ENCODE results near the gene INSC. TPM values are rescaled to one million over a fixed set of nuclear protein-coding genes. Genes with fewer than 3 reads are reported as not detected.

The INSC gene
- total and polyA plus RNA-seq, 5 experiments from 2014 or later: 0.16 to 0.60 TPM; not detected in 3

DNA sequence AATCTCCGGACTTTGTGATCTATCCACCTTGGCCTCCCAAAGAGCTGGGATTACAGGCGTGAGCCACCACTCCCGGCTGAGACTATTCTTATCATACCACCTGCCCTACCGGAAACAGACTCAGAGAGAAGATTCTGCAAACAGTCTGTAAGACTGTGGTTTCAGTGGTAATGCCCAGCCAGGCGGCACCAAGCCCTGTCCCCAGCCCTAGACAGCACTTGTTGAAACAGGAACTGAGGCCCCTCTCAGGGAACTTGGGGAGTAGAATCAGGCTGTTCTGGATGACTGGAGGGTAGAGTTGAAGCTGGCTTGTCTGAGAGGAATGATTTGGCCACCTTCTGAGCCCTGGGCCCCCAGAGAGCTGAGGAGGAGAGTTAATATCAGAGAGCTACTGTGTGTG lies 1.3 kb upstream of the INSC start:
- Mint-ChIP-seq H3K36me3 (no peaks in the 10 kb centered on the region), H3K27me3 (peaks cover 21 to 47% (median 30%) of the 10 kb centered on the region in 5 donors), H3K4me1 (peaks cover 9 to 38% (median 18%) of the 10 kb centered on the region in 4 donors), H3K9me3 (peaks cover 0 to 1% (median 0%) of the 10 kb centered on the region in 9 donors), H3K27ac (peak overlapping the region in 5 of 10 donors; percentile 9 to 87 (median 60)), H3K4me3 (peak overlapping the region in 9 of 10 donors; percentile 4 to 66 (median 38))
- DNase-seq: peak in 1 of 10 donors; percentile 38
- peak; percentile 71 to 80 for ATAC-seq
- POLR2A ChIA-PET: interaction anchor here (0.7 kb wide), 1 partner anchor 38 kb away, joined by 6 read pairs; no protein-coding TSS in a partner anchor

DNA sequence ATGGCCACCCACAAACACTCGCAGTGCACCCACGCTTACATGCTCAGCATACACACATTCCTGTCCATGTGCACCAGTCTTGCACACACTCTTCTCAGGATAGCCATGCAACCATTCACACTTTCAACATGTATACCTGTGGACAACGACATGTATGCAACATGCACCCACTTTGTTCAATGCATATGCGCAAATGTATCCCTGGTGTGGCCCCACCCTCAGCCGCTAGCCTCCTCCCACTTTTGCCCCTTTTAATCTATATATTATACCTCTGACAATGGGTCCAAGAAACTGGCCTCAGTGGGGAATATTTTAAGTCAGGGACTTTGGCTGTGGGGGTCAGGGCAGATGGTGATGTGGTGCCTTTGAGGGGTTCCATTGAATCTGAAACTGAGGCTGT lies 963 bp downstream of the INSC start:
- Mint-ChIP-seq H3K4me3 (no peak overlapping the region), H3K27me3 (peaks cover 28 to 58% (median 39%) of the 10 kb centered on the region in 5 donors), H3K4me1 (peaks cover 9 to 36% (median 18%) of the 10 kb centered on the region in 4 donors), H3K9me3 (peaks cover 0 to 1% (median 0%) of the 10 kb centered on the region in 9 donors), H3K36me3 (no peaks in the 10 kb centered on the region), H3K27ac (peak overlapping the region in 1 of 10 donors; percentile 63)
- POLR2A ChIA-PET: no interaction called here
- no peak for ATAC-seq
- no peak for DNase-seq

DNA sequence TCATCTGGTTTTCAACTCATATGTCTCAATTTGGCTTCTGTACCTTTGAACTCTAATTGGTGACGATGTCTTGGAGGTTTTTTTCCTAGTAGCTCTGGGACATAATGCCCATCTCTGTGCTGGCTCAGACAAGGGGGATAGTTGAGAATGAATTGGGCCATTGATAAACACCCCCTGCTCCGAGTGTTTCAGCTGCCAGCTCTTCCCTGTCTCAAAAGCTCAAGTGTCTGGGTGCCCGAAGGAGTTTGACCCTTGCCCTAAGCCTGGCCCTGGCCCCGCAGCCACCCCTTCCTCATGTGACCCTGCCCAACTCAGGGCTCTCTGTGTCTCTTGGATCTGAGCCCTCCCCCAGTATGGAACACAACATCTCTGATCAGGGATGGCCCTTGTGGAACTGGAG lies 3.0 kb downstream of the INSC start:
- Mint-ChIP-seq H3K9me3 (peaks cover 0 to 1% (median 0%) of the 10 kb centered on the region in 9 donors), H3K4me1 (peaks cover 9 to 25% (median 18%) of the 10 kb centered on the region in 4 donors), H3K4me3 (no peak overlapping the region), H3K27me3 (peaks cover 33 to 64% (median 50%) of the 10 kb centered on the region in 5 donors), H3K36me3 (no peaks in the 10 kb centered on the region), H3K27ac (no peak overlapping the region)
- POLR2A ChIA-PET: no interaction called here
- DNase-seq (no peak), ATAC-seq (no peak)

DNA sequence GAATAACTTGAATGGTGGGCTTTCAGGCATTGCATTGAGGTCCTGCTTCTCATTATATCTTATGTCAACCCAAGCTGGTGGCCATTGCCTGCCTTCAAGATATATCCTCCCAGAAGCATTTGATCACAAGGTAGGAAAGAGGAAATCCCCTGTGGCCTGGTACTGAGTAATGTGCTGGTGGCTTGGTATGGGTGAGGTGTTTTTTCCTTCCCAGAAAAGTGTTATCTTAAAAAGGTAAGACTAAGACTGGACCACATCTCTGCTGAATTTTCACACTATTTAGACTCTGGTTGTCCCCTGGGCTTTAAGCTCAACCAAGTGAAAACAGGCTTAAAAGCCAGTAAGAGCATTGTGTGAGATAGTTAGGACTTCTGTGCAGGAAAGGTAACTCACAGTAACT lies 3.7 kb downstream of the INSC start:
- no peak for DNase-seq
- no peak for ATAC-seq
- H3K27me3 Mint-ChIP-seq: peaks cover 35 to 67% (median 55%) of the 10 kb centered on the region in 5 donors
- no peak overlapping the region for H3K4me3 Mint-ChIP-seq
- peaks cover 8 to 19% (median 14%) of the 10 kb centered on the region in 4 donors for H3K4me1 Mint-ChIP-seq
- H3K27ac Mint-ChIP-seq: no peak overlapping the region
- H3K9me3 Mint-ChIP-seq: peaks cover 0 to 1% (median 0%) of the 10 kb centered on the region in 9 donors
- no peaks in the 10 kb centered on the region for H3K36me3 Mint-ChIP-seq
- POLR2A ChIA-PET: no interaction called here

DNA sequence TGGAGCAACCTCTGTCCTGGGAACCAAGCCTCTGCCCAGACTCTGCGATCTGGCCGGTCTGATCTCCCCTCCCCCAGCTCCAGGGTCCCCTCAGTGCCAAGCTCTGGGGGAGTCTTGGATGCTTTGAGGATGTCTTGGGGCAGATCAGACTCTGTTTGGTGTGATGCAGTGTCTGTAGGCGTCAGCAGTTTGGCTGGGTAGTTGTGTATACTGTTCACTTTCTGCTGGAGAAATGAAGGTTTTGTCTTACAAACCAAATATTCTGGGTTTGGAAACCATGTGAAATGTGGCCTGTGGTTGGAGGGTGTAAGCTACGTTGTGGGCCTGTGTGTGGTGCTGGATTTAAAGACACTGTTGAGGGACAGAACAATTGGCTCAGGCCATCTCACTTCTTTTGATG lies 4.6 kb downstream of the INSC start:
- Mint-ChIP-seq H3K4me3 (no peak overlapping the region), H3K4me1 (peaks cover 3 to 9% (median 7%) of the 10 kb centered on the region in 4 donors), H3K27me3 (peaks cover 30 to 67% (median 54%) of the 10 kb centered on the region in 5 donors), H3K36me3 (no peaks in the 10 kb centered on the region), H3K9me3 (peaks cover 0 to 1% (median 0%) of the 10 kb centered on the region in 9 donors), H3K27ac (no peak overlapping the region)
- DNase-seq (no peak), ATAC-seq (no peak)
- POLR2A ChIA-PET: no interaction called here

DNA sequence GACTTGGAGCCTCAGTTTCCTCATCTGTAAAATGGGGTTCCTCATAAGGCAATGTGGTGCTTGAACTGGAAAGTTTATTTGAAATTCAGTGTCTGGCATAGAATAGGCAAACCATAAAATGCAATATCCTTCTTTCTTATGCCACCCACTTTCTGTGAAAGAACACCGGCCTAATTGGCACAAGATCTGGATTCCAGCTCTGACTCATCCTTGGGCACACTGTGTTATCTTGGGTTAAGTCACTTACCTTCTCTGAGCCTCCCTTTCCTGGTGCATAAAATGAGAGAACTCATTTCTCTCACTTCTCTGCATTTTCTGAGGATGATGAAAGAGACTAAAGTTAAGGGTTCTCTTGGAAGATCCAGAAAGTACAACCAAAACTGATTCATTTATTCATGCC lies 5.1 kb downstream of the INSC start:
- peaks cover 0 to 1% (median 0%) of the 10 kb centered on the region in 9 donors for H3K9me3 Mint-ChIP-seq
- DNase-seq: no peak
- peaks cover 30 to 63% (median 53%) of the 10 kb centered on the region in 5 donors for H3K27me3 Mint-ChIP-seq
- H3K36me3 Mint-ChIP-seq: no peaks in the 10 kb centered on the region
- no peak overlapping the region for H3K27ac Mint-ChIP-seq
- POLR2A ChIA-PET: no interaction called here
- H3K4me1 Mint-ChIP-seq: peaks cover 3 to 8% (median 5%) of the 10 kb centered on the region in 4 donors
- no peak for ATAC-seq
- no peak overlapping the region for H3K4me3 Mint-ChIP-seq

DNA sequence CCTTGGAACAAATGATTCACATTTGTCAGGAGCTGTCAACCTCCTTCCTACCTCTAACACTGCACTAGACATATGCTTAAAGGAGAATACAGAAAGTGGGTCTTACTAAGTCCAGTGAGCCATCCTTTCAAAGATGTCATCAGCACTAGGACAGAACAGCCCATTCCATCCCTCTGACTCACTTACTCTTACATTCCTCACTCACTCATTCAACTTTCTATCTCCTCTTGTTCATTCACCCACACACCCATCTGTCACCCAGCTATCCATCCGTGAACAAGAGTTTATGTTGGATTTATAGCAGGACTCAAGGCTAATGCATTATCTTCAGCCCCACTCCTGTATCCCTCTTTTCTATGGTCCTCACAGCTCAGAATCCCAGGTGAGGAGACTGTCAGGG lies 9.1 kb downstream of the INSC start:
- DNase-seq (no peak), ATAC-seq (no peak)
- Mint-ChIP-seq H3K4me3 (no peak overlapping the region), H3K27me3 (peaks cover 10 to 37% (median 22%) of the 10 kb centered on the region in 5 donors), H3K27ac (no peak overlapping the region), H3K9me3 (no peaks in the 10 kb centered on the region), H3K4me1 (peaks cover 0 to 1% (median 0%) of the 10 kb centered on the region in 4 donors), H3K36me3 (no peaks in the 10 kb centered on the region)
- POLR2A ChIA-PET: no interaction called here

DNA sequence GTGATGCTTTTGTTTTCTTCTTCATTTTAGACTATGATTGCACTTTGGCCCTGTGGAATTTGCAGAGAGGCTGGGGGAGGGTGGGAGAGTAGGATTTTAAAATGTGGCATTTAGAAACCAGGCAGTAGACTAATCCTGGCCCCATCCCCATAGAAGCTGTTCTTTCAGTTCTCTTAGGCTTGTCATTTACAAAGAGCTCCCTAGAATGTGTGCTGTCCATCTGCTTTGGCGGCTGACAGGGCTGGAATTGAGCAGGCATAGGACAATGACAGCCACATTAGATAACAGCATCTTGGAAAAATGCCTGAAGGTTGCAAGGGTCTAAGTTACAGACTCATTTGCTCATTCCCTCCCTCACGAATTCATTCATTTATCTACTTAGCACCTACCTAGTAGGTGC lies 9.8 kb downstream of the INSC start:
- no peak overlapping the region for H3K4me3 Mint-ChIP-seq
- DNase-seq (no peak), ATAC-seq (no peak)
- H3K9me3 Mint-ChIP-seq: no peaks in the 10 kb centered on the region
- H3K27me3 Mint-ChIP-seq: peaks cover 10 to 33% (median 19%) of the 10 kb centered on the region in 5 donors
- no peaks in the 10 kb centered on the region for H3K36me3 Mint-ChIP-seq
- peaks cover 0 to 1% (median 0%) of the 10 kb centered on the region in 4 donors for H3K4me1 Mint-ChIP-seq
- no peak overlapping the region for H3K27ac Mint-ChIP-seq
- POLR2A ChIA-PET: no interaction called here

DNA sequence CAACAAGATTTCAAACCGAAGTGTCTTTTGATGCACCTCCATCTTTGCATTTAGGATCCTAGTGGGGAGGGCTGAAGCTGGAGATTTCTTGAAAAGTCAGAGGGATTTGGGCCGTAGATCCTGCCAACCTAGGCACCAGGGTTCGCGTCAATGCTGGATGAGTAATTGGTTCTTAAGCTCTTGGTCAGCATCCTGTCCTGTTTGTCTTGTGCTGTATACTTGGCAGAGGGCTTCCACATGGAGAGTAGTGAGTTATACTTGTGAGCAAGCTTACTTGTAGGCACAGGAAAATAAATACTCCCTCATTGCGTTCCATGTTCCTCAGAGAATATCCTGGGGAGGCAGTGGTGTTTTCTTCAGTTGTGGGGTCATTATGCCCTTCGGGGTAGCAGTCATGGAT lies 12.6 kb downstream of the INSC start:
- DNase-seq (no peak), ATAC-seq (no peak)
- POLR2A ChIA-PET: no interaction called here
- Mint-ChIP-seq H3K9me3 (no peaks in the 10 kb centered on the region), H3K27ac (no peak overlapping the region), H3K36me3 (no peaks in the 10 kb centered on the region), H3K27me3 (peaks cover 2 to 21% (median 13%) of the 10 kb centered on the region in 5 donors), H3K4me1 (peaks cover 0 to 1% (median 0%) of the 10 kb centered on the region in 4 donors), H3K4me3 (no peak overlapping the region)

DNA sequence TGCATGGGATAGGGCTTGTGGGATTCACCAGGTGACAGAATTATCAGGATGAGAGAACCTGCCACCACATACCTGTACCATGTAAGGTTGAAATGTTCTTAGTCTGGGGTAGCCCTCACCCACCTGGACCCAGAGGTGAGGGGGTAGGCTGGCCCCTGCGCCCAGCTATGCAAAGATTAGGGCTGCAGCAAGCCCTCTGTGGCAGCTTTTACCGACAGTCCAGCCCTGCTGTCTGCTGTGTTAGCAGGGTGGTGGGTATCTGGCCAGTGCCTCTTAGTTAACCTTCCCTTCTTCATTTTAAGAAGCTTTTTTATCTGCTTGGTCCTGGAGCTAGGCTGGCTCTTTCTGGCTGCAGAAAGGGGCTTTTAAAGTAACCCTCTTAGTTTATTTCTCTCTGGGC lies 13.9 kb downstream of the INSC start:
- Mint-ChIP-seq H3K9me3 (no peaks in the 10 kb centered on the region), H3K27ac (no peak overlapping the region), H3K27me3 (peaks cover 2 to 16% (median 6%) of the 10 kb centered on the region in 5 donors), H3K4me1 (no peaks in the 10 kb centered on the region), H3K4me3 (no peak overlapping the region), H3K36me3 (no peaks in the 10 kb centered on the region)
- POLR2A ChIA-PET: no interaction called here
- no peak for ATAC-seq
- no peak for DNase-seq

DNA sequence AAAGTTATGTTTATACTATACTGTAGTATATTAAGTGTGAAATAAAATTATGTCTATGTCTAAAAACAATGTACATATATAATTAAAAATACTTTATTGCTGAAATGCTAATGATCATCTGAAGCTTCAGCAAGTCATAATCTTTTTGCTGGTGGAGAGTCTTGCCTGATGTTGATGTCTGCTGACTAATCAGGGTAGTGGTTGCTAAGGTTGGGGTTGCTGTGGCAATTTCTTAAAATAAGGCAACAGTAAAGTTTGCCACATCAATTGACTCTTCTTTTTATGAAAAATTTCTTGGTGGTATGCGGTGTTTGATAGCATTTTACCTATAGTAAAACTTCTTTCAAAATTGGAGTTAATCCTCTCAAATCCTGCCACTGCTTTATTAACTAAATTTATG lies 21.4 kb downstream of the INSC start:
- DNase-seq (no peak), ATAC-seq (no peak)
- no peaks in the 10 kb centered on the region for H3K9me3 Mint-ChIP-seq
- no peaks in the 10 kb centered on the region for H3K4me1 Mint-ChIP-seq
- H3K27ac Mint-ChIP-seq: no peak overlapping the region
- H3K36me3 Mint-ChIP-seq: no peaks in the 10 kb centered on the region
- peaks cover 2 to 19% (median 5%) of the 10 kb centered on the region in 5 donors for H3K27me3 Mint-ChIP-seq
- H3K4me3 Mint-ChIP-seq: no peak overlapping the region
- POLR2A ChIA-PET: no interaction called here

DNA sequence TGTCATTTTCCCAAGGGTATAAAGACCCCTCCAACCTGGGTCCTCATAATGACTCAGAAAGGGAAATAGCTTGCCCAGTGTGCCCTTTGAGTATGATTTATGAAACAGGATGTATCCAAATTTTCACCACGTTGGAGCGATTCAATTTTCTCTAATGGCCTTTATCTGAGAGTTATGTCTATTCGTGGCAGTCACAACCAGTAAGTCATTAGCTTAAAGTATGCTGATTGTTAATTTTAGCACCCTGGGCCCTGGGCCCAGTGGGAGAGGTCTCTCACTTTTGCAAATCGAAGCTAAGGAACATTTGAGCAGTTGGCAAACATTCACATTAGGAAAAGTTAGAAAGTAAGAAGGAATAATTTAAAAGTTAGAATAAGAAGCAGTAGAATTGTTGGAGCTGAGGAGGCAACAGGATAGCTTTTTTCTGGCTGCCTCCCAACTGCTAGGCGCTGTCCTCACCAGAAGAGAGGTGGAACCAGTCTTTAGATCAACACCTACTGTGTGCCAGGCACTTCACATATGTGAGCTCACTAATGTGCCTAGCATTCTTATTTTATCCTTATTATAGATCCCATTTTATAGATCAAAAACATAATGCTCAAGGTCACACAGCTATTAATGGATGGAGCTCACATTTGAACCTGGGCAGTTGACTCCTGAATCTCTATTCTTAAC lies 24.5 kb downstream of the INSC start:
- no peak for DNase-seq
- Mint-ChIP-seq H3K4me1 (no peaks in the 10 kb centered on the region), H3K27ac (no peak overlapping the region), H3K36me3 (no peaks in the 10 kb centered on the region), H3K4me3 (no peak overlapping the region), H3K9me3 (no peaks in the 10 kb centered on the region), H3K27me3 (peaks cover 0 to 4% (median 0%) of the 10 kb centered on the region in 5 donors)
- ATAC-seq: no peak
- POLR2A ChIA-PET: no interaction called here

DNA sequence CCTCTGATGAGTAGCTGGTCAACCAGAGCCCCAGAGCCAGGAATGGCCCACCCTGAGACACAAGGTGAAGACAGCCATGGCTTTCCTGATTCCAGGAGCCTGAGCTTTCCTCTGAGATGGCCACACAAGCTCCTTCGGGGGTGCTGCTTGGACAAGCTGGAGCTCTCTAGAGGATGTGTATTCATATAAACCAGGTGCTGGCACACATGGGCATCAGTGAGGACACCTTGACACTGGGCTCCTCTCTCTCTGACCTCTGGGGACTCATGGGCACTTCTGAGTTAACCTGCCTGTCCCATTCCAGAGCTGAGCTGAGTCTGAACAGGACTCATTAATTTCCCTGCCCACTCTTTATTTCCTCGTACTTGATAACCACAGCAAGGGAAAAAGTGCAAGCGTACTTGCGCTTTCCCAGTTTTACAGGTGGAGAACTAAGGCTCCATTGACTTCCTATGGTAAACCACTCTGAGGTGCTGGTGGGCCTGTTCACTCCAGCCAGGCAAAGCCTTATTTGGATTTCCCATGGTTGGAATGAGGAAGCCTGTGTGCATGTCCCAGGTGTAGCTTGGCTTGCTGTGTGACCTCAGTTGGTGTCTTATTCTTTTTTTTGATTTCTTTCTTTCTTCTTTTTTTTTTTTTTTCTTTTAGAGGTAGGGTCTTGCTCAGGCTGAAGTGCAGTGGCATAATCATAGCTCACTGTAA lies 25.4 kb downstream of the INSC start:
- POLR2A ChIA-PET: no interaction called here
- Mint-ChIP-seq H3K4me1 (no peaks in the 10 kb centered on the region), H3K36me3 (no peaks in the 10 kb centered on the region), H3K4me3 (no peak overlapping the region), H3K27ac (no peak overlapping the region), H3K27me3 (peaks cover 0 to 2% (median 0%) of the 10 kb centered on the region in 5 donors), H3K9me3 (no peaks in the 10 kb centered on the region)
- no peak for ATAC-seq
- DNase-seq: no peak

All from naive thymus-derived CD8-positive, alpha-beta T cell (primary cell).